ENCODE results near the gene ART3. TPM values are rescaled to one million over a fixed set of nuclear protein-coding genes. Genes with fewer than 3 reads are reported as not detected.

ART3 gene
- total and polyA plus RNA-seq, 2 of the 8 experiments (the other 6 are each of a cell fraction or from before 2014, with no cell fraction given) = 0.21 to 0.63 TPM

DNA sequence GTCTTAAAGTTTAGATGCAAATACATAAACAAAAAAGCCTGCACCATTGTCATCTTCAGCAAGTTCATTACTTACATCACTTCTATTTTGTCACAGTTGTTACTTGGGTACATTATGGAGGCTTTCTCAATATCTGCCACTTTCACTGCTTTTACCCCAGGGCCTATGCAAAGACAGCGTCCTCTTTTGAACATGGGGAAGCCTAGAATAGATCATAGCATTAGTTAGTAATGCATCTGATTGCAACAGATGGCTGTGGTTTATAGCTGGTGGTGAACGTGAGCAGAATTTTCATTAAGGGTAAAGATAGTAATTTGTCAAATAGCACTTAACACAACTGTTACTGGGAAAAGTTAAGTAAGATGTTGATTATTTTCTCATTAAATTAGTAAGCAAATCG, 39.4 kb upstream of the ART3 start:
- POLR2A ChIA-PET (ENCODE audit: partially characterized antibody) = interaction anchor here (1.2 kb wide), 1 partner anchor 10 kb away, joined by 3 read pairs; no protein-coding TSS in a partner anchor
- no peaks in the 10 kb centered on the region for H3K23me2 ChIP-seq (ENCODE audit: low read depth, low read length)
- H4K91ac ChIP-seq (replicated peaks; ENCODE audit: insufficient read length, low read length) = no peak overlapping the region
- no peak for TF ChIP-seq KDM5A (IDR thresholded peaks at IDR 0.05; ENCODE audit: low read length)
- TF ChIP-seq RNF2 (IDR thresholded peaks at IDR 0.05; ENCODE audit: borderline replicate concordance, low read depth, low read length, missing control alignments, poor library complexity, severe bottlenecking) = no peak
- TF ChIP-seq EGR1 (IDR thresholded peaks at IDR 0.05; ENCODE audit: borderline replicate concordance, low read depth, low read length) = no peak
- no peak for TF ChIP-seq SIRT6 (IDR thresholded peaks at IDR 0.05; ENCODE audit: low read length)
- TF ChIP-seq SP2 (IDR thresholded peaks at IDR 0.05; ENCODE audit: low read length) = no peak
- TF ChIP-seq PHF8 (conservative IDR thresholded peaks at IDR 0.05; ENCODE audit: low read depth, low read length) = no peak
- no peak for TF ChIP-seq SUZ12 (IDR thresholded peaks at IDR 0.05; ENCODE audit: low read length)
- no peak for TF ChIP-seq CHD2 (IDR thresholded peaks at IDR 0.05; ENCODE audit: low read length)
- TF ChIP-seq POLR2A (IDR thresholded peaks at IDR 0.05; ENCODE audit: control extremely low read depth in 1 of 2, low read depth in 2 of 2, low read length in 2 of 2) = no peak
- no peak for TF ChIP-seq TAF1 (IDR thresholded peaks at IDR 0.05; ENCODE audit: low read depth, low read length)
- no peak for TF ChIP-seq JUND (IDR thresholded peaks at IDR 0.05; ENCODE audit: low read length)
- TF ChIP-seq FOSL1 (IDR thresholded peaks at IDR 0.05; ENCODE audit: insufficient read depth, low read depth, low read length) = no peak
- no peak for TF ChIP-seq ATF2 (IDR thresholded peaks at IDR 0.05; ENCODE audit: low read length)
- TF ChIP-seq KDM1A (IDR thresholded peaks at IDR 0.05; ENCODE audit: borderline replicate concordance, low read length) = no peak

More for the DNA sequence above, 39.4 kb upstream of the ART3 start:
- H4K5ac ChIP-seq (ENCODE audit: insufficient read length, low read depth, low read length) = no peak overlapping the region
- H3K14ac ChIP-seq (ENCODE audit: insufficient read length) = no peak overlapping the region
- no peaks in the 10 kb centered on the region for H3K4me1 ChIP-seq (replicated peaks in 1 of 4; ENCODE audit: control insufficient read depth in 3 of 4, insufficient read depth in 4 of 4, low read length in 3 of 4)
- H3K27ac ChIP-seq (ENCODE audit: low read depth, low read length) = no peak overlapping the region
- H2BK120ac ChIP-seq (replicated peaks; ENCODE audit: low read depth, low read length) = no peak overlapping the region
- H3K23ac ChIP-seq (ENCODE audit: insufficient read length) = no peak overlapping the region
- no peak overlapping the region for H3K4me3 ChIP-seq (ENCODE audit: extremely low read depth in 1 of 4, insufficient read depth in 2 of 4, low read depth in 3 of 4, low read length in 4 of 4)
- H3K79me1 ChIP-seq (ENCODE audit: low read depth, low read length) = no peaks in the 10 kb centered on the region
- H3K56ac ChIP-seq (replicated peaks; ENCODE audit: insufficient read length, low read depth, low read length) = no peak overlapping the region
- no peak overlapping the region for H4K8ac ChIP-seq (ENCODE audit: extremely low read depth, insufficient read depth, low read length)
- no peaks in the 10 kb centered on the region for H3K27me3 ChIP-seq (replicated peaks in 1 of 4; ENCODE audit: control insufficient read depth in 3 of 4, extremely low read depth in 1 of 4, insufficient read depth in 3 of 4, low read length in 3 of 4)
- CTCF ChIA-PET (ENCODE audit: partially characterized antibody) = interaction anchor here (0.9 kb wide), 1 partner anchor 39 kb away, joined by 4 read pairs; no protein-coding TSS in a partner anchor
- H3K18ac ChIP-seq (ENCODE audit: extremely low read depth, low read length) = no peak overlapping the region
- no peak overlapping the region for H3K4me2 ChIP-seq (ENCODE audit: insufficient read depth in 1 of 2, low read depth in 2 of 2, low read length in 2 of 2)
- H3K79me2 ChIP-seq (ENCODE audit: control insufficient read depth in 1 of 2, insufficient read depth in 2 of 2, low read length in 2 of 2) = no peaks in the 10 kb centered on the region
- no peaks in the 10 kb centered on the region for H3K9me3 ChIP-seq (ENCODE audit: insufficient read depth in 2 of 2, low read depth in 1 of 2, low read length in 1 of 2)
- FAIRE-seq = no peak
- H4K20me1 ChIP-seq (replicated peaks in 1 of 2; ENCODE audit: control insufficient read depth in 1 of 2, insufficient read depth in 2 of 2, low read length in 2 of 2) = no peaks in the 10 kb centered on the region
- no peak overlapping the region for H3K9ac ChIP-seq (replicated peaks in 1 of 4; ENCODE audit: extremely low read depth in 1 of 4, low read depth in 3 of 4, low read length in 3 of 4)
- no peak for DNase-seq (ENCODE audit: low read depth in 1 of 2, low spot score in 2 of 2)
- 85% methylated on average over 3 of the region's 3 CpGs; no CpG with 5 or more reads in 1 of the 2 experiments for WGBS, 2 experiments (ENCODE audit: extremely low coverage in 1 of 2, insufficient coverage in 1 of 2, insufficient read length in 1 of 2, insufficient replicate concordance in 2 of 2, low coverage in 1 of 2, low lambda C conversion rate in 2 of 2, missing lambda C conversion rate in 1 of 2)
- no peak overlapping the region for H2BK15ac ChIP-seq (ENCODE audit: low read length)
- no peak overlapping the region for H2BK12ac ChIP-seq (ENCODE audit: low read depth, low read length)
- H3K4ac ChIP-seq (replicated peaks; ENCODE audit: insufficient read length, low read depth, low read length) = no peak overlapping the region
- no peak overlapping the region for H2AFZ ChIP-seq (ENCODE audit: low read length)
- no peaks in the 10 kb centered on the region for H3K36me3 ChIP-seq (ENCODE audit: control insufficient read depth in 2 of 4, insufficient read depth in 4 of 4, low read length in 3 of 4)
- H2AK5ac ChIP-seq (ENCODE audit: low read depth, low read length) = no peak overlapping the region
- no peak overlapping the region for H2BK20ac ChIP-seq (ENCODE audit: low read length)
- no peak overlapping the region for H2BK5ac ChIP-seq (ENCODE audit: low read depth, low read length)
